Measurements from ENCODE around the gene HNRNPUL2. TPM values are rescaled to one million over a fixed set of nuclear protein-coding genes. Genes with fewer than 3 reads are reported as not detected.

HNRNPUL2 gene
- total RNA-seq, 4 donors from 2014 or later = 4.8 to 14.9 (median 11.8) TPM

- TF ChIP-seq CTCF (IDR thresholded peaks at IDR 0.05 in 4 of 5, conservative IDR thresholded peaks at IDR 0.05 in 1 of 5) (no peak), POLR2A (IDR thresholded peaks at IDR 0.05) (no peak)
- H3K4me1 ChIP-seq = peaks cover 34 to 43% of the 10 kb centered on the region in 2 donors
- in situ Hi-C loops (cut with MboI; ENCODE audit: low sequenced_read_pairs in 4 of 4) (loop anchor here in 1 of 4 donors (25.0 kb wide), 1 partner anchor 96 kb away; the partner anchor contains the start of genes B3GAT3, EML3, MTA2 and ROM1), intact Hi-C loops (cut with DNase I; ENCODE audit: low total_unique reads) (loop anchor here (5.0 kb wide), 2 partner anchors 106 to 134 kb away; partner anchors contain the start of gene MTA2)
- no peaks in the 10 kb centered on the region for H3K27me3 ChIP-seq
- peak overlapping the region; percentile 68 to 87 (median 78) for H3K4me3 ChIP-seq
- no peak for DNase-seq
- peak overlapping the region; percentile 94 to 97 (median 96) for H3K27ac ChIP-seq
- ATAC-seq = no peak
- no peaks in the 10 kb centered on the region for H3K9me3 ChIP-seq
- peaks cover 0 to 18% of the 10 kb centered on the region in 2 donors for H3K36me3 ChIP-seq
These were observed 18.9 kb downstream of the HNRNPUL2 start for GRCh38 chr11:62708392-62708791.

GRCh38 chr11:62707277-62707861, 19.9 kb downstream of the HNRNPUL2 start, which contains the start of the genes BSCL2 and GNG3:
Gene BSCL2, minus strand, starts transcription at chr11:62707424. Its CDS starts 229 bp downstream, at chr11:62707195.
Gene GNG3, plus strand, starts transcription at chr11:62707676. Its CDS starts 620 bp downstream, at chr11:62708296.
- Histone ChIP-seq H3K4me3 (peak within 1 kb of the TSS; percentile 79 to 93 (median 87)), H3K36me3 (peaks cover 0 to 17% of the 10 kb centered on the region in 2 donors), H3K27me3 (no peaks in the 10 kb centered on the region), H3K27ac (peak within 1 kb of the TSS; percentile 94 to 97 (median 96)), H3K9me3 (no peaks in the 10 kb centered on the region), H3K4me1 (peaks cover 34% of the 10 kb centered on the region in 2 donors)
- DNase-seq = no peak
- intact Hi-C loops (cut with DNase I; ENCODE audit: low total_unique reads) = loop anchor here (5.0 kb wide), 2 partner anchors 105 to 135 kb away; partner anchors contain the start of gene MTA2
- in situ Hi-C loops (cut with MboI; ENCODE audit: low sequenced_read_pairs in 4 of 4) = loop anchor here in 1 of 4 donors (25.0 kb wide), 1 partner anchor 95 kb away; the partner anchor contains the start of genes B3GAT3, EML3, MTA2 and ROM1
- no peak for ATAC-seq
- no peak for TF ChIP-seq POLR2A (IDR thresholded peaks at IDR 0.05)
- TF ChIP-seq CTCF (IDR thresholded peaks at IDR 0.05 in 4 of 5, conservative IDR thresholded peaks at IDR 0.05 in 1 of 5) = no peak

- Histone ChIP-seq H3K27ac (peak overlapping the region; percentile 84 to 94 (median 89)), H3K36me3 (peaks cover 0 to 19% of the 10 kb centered on the region in 2 donors), H3K4me1 (peaks cover 34% of the 10 kb centered on the region in 2 donors), H3K27me3 (no peaks in the 10 kb centered on the region), H3K9me3 (no peaks in the 10 kb centered on the region), H3K4me3 (peak overlapping the region; percentile 79 to 93 (median 87))
- TF ChIP-seq CTCF (IDR thresholded peaks at IDR 0.05 in 4 of 5, conservative IDR thresholded peaks at IDR 0.05 in 1 of 5) (no peak), POLR2A (IDR thresholded peaks at IDR 0.05) (no peak)
- DNase-seq = no peak
- in situ Hi-C loops (cut with MboI; ENCODE audit: low sequenced_read_pairs in 4 of 4) (loop anchor here in 1 of 4 donors (25.0 kb wide), 1 partner anchor 95 kb away; the partner anchor contains the start of genes B3GAT3, EML3, MTA2 and ROM1), intact Hi-C loops (cut with DNase I; ENCODE audit: low total_unique reads) (loop anchor here (5.0 kb wide), 2 partner anchors 105 to 135 kb away; partner anchors contain the start of gene MTA2)
- ATAC-seq = no peak
These were observed 20.4 kb downstream of the HNRNPUL2 start for GRCh38 chr11:62706850-62707247.

- no peaks in the 10 kb centered on the region for H3K27me3 ChIP-seq
- H3K27ac ChIP-seq = peak overlapping the region; percentile 84 to 94 (median 89)
- DNase-seq (peak; percentile 86 to 93), ATAC-seq (peak; percentile 65 to 80)
- intact Hi-C loops (cut with DNase I; ENCODE audit: low total_unique reads) (loop anchor here (5.0 kb wide), 2 partner anchors 104 to 136 kb away; partner anchors contain the start of gene MTA2), in situ Hi-C loops (cut with MboI; ENCODE audit: low sequenced_read_pairs in 4 of 4) (loop anchor here in 1 of 4 donors (25.0 kb wide), 1 partner anchor 94 kb away; the partner anchor contains the start of genes B3GAT3, EML3, MTA2 and ROM1)
- peaks cover 34% of the 10 kb centered on the region in 2 donors for H3K4me1 ChIP-seq
- no peak for TF ChIP-seq CTCF (IDR thresholded peaks at IDR 0.05 in 4 of 5, conservative IDR thresholded peaks at IDR 0.05 in 1 of 5)
- peak; percentile 53 to 67 for TF ChIP-seq POLR2A (IDR thresholded peaks at IDR 0.05)
- H3K4me3 ChIP-seq = peak overlapping the region; percentile 79 to 93 (median 87)
- no peaks in the 10 kb centered on the region for H3K9me3 ChIP-seq
- H3K36me3 ChIP-seq = peaks cover 0 to 24% of the 10 kb centered on the region in 2 donors
These were observed 21.1 kb downstream of the HNRNPUL2 start for GRCh38 chr11:62705880-62706849.
